Measurements from ENCODE around the gene CCDC50.

The CCDC50 gene

DNA sequence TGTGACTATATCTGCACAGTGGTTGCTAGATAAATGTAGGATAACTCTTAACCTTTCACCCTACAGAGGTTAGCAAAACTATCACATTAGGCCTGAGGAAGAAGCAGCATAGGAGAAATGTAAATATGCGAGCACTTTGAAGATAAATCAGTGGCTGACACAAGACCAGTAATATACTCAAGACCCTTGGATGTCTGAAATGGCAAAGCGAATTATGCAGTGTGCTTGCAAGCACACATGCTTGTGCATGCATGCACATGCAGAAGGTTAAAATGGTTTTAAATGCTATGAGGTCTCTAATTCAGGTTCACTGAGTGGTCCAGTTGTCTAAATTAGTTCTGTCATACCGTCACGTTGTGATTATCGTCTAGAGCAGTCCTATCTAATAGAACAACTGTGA, 14.7 kb downstream of the CCDC50 start:
- no peak overlapping the region for H3K9ac ChIP-seq (ENCODE audit: low read depth in 1 of 2, low read length in 2 of 2)

DNA sequence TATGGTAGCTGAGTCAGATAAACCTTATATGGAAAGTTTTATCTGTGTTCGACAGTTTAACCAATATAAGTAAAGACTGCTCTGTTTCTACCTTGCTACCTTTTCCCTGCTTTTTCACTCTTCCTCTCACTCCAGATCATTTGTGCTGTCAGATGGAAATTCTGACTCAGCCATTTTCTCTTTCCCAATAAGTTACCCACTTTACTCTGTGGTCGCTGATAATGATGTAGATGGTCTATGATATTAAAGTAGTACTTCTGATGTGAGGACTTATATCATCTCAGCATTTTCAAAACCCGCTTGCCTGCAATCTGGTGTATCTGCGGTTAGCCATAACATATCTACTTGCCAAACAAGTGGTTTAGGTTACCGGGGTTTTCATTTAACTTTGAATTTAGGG, 16.1 kb downstream of the CCDC50 start:
- Histone ChIP-seq H3K4me3 (ENCODE audit: low read depth in 1 of 2, low read length in 2 of 2) (no peak overlapping the region), H3K27me3 (ENCODE audit: control insufficient read depth in 1 of 2, insufficient read depth in 2 of 2, low read length in 2 of 2) (no peaks in the 10 kb centered on the region), H3K9ac (ENCODE audit: low read depth in 1 of 2, low read length in 2 of 2) (no peak overlapping the region), H3K36me3 (ENCODE audit: control insufficient read depth in 1 of 2, insufficient read depth in 2 of 2, low read length in 2 of 2) (no peaks in the 10 kb centered on the region), H3K4me1 (ENCODE audit: control insufficient read depth in 1 of 2, insufficient read depth in 2 of 2, low read length in 2 of 2) (peaks cover 0 to 8% of the 10 kb centered on the region in 2 donors), H3K27ac (ENCODE audit: low read depth, low read length) (no peak overlapping the region), H3K9me3 (ENCODE audit: control insufficient read depth in 1 of 2, low read length in 2 of 2) (no peaks in the 10 kb centered on the region)

More for the DNA sequence above, 14.7 kb downstream of the CCDC50 start:
- H3K27me3 ChIP-seq (ENCODE audit: control insufficient read depth in 1 of 2, insufficient read depth in 2 of 2, low read length in 2 of 2): no peaks in the 10 kb centered on the region
- H3K4me3 ChIP-seq (ENCODE audit: low read depth in 1 of 2, low read length in 2 of 2): no peak overlapping the region
- H3K4me1 ChIP-seq (ENCODE audit: control insufficient read depth in 1 of 2, insufficient read depth in 2 of 2, low read length in 2 of 2): peaks cover 0 to 16% of the 10 kb centered on the region in 2 donors
- no peak overlapping the region for H3K27ac ChIP-seq (ENCODE audit: low read depth, low read length)
- H3K36me3 ChIP-seq (ENCODE audit: control insufficient read depth in 1 of 2, insufficient read depth in 2 of 2, low read length in 2 of 2): no peaks in the 10 kb centered on the region
- H3K9me3 ChIP-seq (ENCODE audit: control insufficient read depth in 1 of 2, low read length in 2 of 2): no peaks in the 10 kb centered on the region

DNA sequence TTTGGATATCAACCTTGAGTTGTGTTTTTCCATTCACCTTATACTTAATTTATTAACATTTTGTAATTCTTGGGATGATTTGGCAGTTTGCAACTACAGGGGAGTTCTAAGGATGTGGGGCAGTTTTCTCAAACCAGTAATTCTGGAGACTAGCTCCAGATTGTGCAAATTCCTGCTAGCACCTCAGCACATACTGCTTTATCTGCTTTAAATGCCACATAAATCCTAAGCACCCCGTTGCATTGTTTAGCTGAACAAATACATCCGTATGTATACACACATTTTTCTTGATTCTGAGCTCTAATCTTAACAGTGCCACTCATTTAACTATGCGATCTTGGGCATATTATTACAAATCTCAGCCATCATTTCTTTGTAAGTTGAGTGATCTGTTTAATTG, 18.0 kb downstream of the CCDC50 start:
- H3K27ac ChIP-seq (ENCODE audit: low read depth, low read length): no peak overlapping the region
- H3K9me3 ChIP-seq (ENCODE audit: control insufficient read depth in 1 of 2, low read length in 2 of 2): no peaks in the 10 kb centered on the region
- H3K36me3 ChIP-seq (ENCODE audit: control insufficient read depth in 1 of 2, insufficient read depth in 2 of 2, low read length in 2 of 2): no peaks in the 10 kb centered on the region
- H3K4me3 ChIP-seq (ENCODE audit: low read depth in 1 of 2, low read length in 2 of 2): no peak overlapping the region
- peaks cover 0 to 8% of the 10 kb centered on the region in 2 donors for H3K4me1 ChIP-seq (ENCODE audit: control insufficient read depth in 1 of 2, insufficient read depth in 2 of 2, low read length in 2 of 2)
- no peak overlapping the region for H3K9ac ChIP-seq (ENCODE audit: low read depth in 1 of 2, low read length in 2 of 2)
- H3K27me3 ChIP-seq (ENCODE audit: control insufficient read depth in 1 of 2, insufficient read depth in 2 of 2, low read length in 2 of 2): no peaks in the 10 kb centered on the region

GRCh38 chr3:191348098-191348497, 18.9 kb downstream of the CCDC50 start:
- peaks cover 3 to 7% of the 10 kb centered on the region in 2 donors for H3K4me1 ChIP-seq (ENCODE audit: control insufficient read depth in 1 of 2, insufficient read depth in 2 of 2, low read length in 2 of 2)

DNA sequence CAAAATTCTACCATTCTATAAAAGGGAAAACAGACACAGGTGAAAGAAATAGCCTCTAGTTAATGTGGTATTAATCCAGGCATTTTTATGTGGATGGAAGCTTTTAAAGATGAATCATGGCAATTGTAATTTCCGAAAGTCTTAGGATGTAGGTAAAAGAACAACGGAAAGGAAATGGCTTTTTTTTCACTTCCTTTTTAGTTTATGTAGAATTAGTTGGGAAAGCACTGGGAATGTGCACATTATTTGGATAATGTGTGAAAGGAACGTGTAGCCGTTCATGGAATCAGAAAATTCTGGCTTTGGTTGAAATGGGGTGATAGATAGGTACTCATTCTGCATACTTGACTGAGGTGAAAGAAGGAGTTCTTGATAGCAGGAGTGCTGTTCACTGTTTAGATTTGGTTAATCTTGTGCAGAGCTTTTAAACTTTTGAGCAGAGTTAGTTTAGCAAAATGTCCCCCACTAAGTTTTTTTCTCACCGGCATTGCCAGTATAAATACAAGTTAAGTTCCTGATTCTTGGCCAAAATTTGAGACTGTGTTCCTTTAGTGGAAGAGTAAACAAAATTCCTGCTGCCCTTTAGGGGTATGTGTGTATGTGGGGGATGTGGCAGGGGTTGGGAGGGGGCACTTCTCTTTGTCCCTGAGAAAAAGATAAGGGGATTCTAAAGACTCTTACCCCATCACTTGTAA, 21.3 kb downstream of the CCDC50 start:
- Histone ChIP-seq H3K27me3 (ENCODE audit: control insufficient read depth in 1 of 2, insufficient read depth in 2 of 2, low read length in 2 of 2) (no peaks in the 10 kb centered on the region), H3K36me3 (ENCODE audit: control insufficient read depth in 1 of 2, insufficient read depth in 2 of 2, low read length in 2 of 2) (no peaks in the 10 kb centered on the region), H3K27ac (ENCODE audit: low read depth, low read length) (no peak overlapping the region), H3K9me3 (ENCODE audit: control insufficient read depth in 1 of 2, low read length in 2 of 2) (no peaks in the 10 kb centered on the region), H3K4me1 (ENCODE audit: control insufficient read depth in 1 of 2, insufficient read depth in 2 of 2, low read length in 2 of 2) (peaks cover 7 to 11% of the 10 kb centered on the region in 2 donors), H3K4me3 (ENCODE audit: low read depth in 1 of 2, low read length in 2 of 2) (no peak overlapping the region), H3K9ac (ENCODE audit: low read depth in 1 of 2, low read length in 2 of 2) (no peak overlapping the region)

More at GRCh38 chr3:191348098-191348497, 18.9 kb downstream of the CCDC50 start:
- Histone ChIP-seq H3K27ac (ENCODE audit: low read depth, low read length) (no peak overlapping the region), H3K4me3 (ENCODE audit: low read depth in 1 of 2, low read length in 2 of 2) (no peak overlapping the region), H3K36me3 (ENCODE audit: control insufficient read depth in 1 of 2, insufficient read depth in 2 of 2, low read length in 2 of 2) (no peaks in the 10 kb centered on the region), H3K9me3 (ENCODE audit: control insufficient read depth in 1 of 2, low read length in 2 of 2) (no peaks in the 10 kb centered on the region), H3K9ac (ENCODE audit: low read depth in 1 of 2, low read length in 2 of 2) (no peak overlapping the region), H3K27me3 (ENCODE audit: control insufficient read depth in 1 of 2, insufficient read depth in 2 of 2, low read length in 2 of 2) (no peaks in the 10 kb centered on the region)

- Histone ChIP-seq H3K27ac (ENCODE audit: low read depth, low read length) (no peak overlapping the region), H3K36me3 (ENCODE audit: control insufficient read depth in 1 of 2, insufficient read depth in 2 of 2, low read length in 2 of 2) (peaks cover 0 to under 1% of the 10 kb centered on the region in 2 donors), H3K9me3 (ENCODE audit: control insufficient read depth in 1 of 2, low read length in 2 of 2) (no peaks in the 10 kb centered on the region), H3K9ac (ENCODE audit: low read depth in 1 of 2, low read length in 2 of 2) (no peak overlapping the region), H3K27me3 (ENCODE audit: control insufficient read depth in 1 of 2, insufficient read depth in 2 of 2, low read length in 2 of 2) (no peaks in the 10 kb centered on the region), H3K4me3 (ENCODE audit: low read depth in 1 of 2, low read length in 2 of 2) (no peak overlapping the region), H3K4me1 (ENCODE audit: control insufficient read depth in 1 of 2, insufficient read depth in 2 of 2, low read length in 2 of 2) (peaks cover 7 to 15% of the 10 kb centered on the region in 2 donors)
These were observed 22.8 kb downstream of the CCDC50 start for GRCh38 chr3:191352014-191352413.

- peak overlapping the region; percentile 6 to 14 for H3K4me3 ChIP-seq (ENCODE audit: low read depth in 1 of 2, low read length in 2 of 2)
- H3K27me3 ChIP-seq (ENCODE audit: control insufficient read depth in 1 of 2, insufficient read depth in 2 of 2, low read length in 2 of 2): no peaks in the 10 kb centered on the region
- peaks cover 4 to 8% of the 10 kb centered on the region in 2 donors for H3K36me3 ChIP-seq (ENCODE audit: control insufficient read depth in 1 of 2, insufficient read depth in 2 of 2, low read length in 2 of 2)
- H3K9ac ChIP-seq (ENCODE audit: low read depth in 1 of 2, low read length in 2 of 2): no peak overlapping the region
- H3K9me3 ChIP-seq (ENCODE audit: control insufficient read depth in 1 of 2, low read length in 2 of 2): no peaks in the 10 kb centered on the region
- no peak overlapping the region for H3K27ac ChIP-seq (ENCODE audit: low read depth, low read length)
- peaks cover 7 to 15% of the 10 kb centered on the region in 2 donors for H3K4me1 ChIP-seq (ENCODE audit: control insufficient read depth in 1 of 2, insufficient read depth in 2 of 2, low read length in 2 of 2)
These were observed 24.0 kb downstream of the CCDC50 start for GRCh38 chr3:191353022-191353777.

DNA sequence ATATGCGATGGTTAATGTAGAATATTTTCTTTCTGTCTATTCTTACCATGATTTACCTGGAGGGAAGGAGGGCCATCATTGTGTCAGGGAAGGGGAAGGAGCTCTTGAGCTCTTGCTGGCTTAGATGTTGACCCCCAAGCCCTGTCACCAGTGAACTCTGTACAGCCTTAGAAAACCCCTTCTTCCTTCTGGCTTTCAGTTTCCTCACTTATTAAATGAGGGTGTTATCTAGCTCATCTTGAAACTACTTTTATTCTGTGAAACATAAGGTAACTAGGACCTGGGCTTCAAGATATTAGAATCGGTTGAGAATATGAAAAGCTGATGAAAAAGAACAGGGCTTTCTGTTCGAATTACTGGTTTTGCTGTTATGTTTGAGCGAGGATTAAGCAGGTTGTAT, 26.2 kb downstream of the CCDC50 start:
- Histone ChIP-seq H3K9ac (ENCODE audit: low read depth in 1 of 2, low read length in 2 of 2) (no peak overlapping the region), H3K4me1 (ENCODE audit: control insufficient read depth in 1 of 2, insufficient read depth in 2 of 2, low read length in 2 of 2) (peaks cover 7 to 15% of the 10 kb centered on the region in 2 donors), H3K36me3 (ENCODE audit: control insufficient read depth in 1 of 2, insufficient read depth in 2 of 2, low read length in 2 of 2) (peaks cover 7 to 24% of the 10 kb centered on the region in 2 donors), H3K27ac (ENCODE audit: low read depth, low read length) (no peak overlapping the region), H3K4me3 (ENCODE audit: low read depth in 1 of 2, low read length in 2 of 2) (no peak overlapping the region), H3K9me3 (ENCODE audit: control insufficient read depth in 1 of 2, low read length in 2 of 2) (no peaks in the 10 kb centered on the region), H3K27me3 (ENCODE audit: control insufficient read depth in 1 of 2, insufficient read depth in 2 of 2, low read length in 2 of 2) (no peaks in the 10 kb centered on the region)

GRCh38 chr3:191356631-191357439, 27.6 kb downstream of the CCDC50 start:
- H3K4me3 ChIP-seq (ENCODE audit: low read depth in 1 of 2, low read length in 2 of 2): no peak overlapping the region
- peaks cover 7 to 34% of the 10 kb centered on the region in 2 donors for H3K36me3 ChIP-seq (ENCODE audit: control insufficient read depth in 1 of 2, insufficient read depth in 2 of 2, low read length in 2 of 2)
- no peaks in the 10 kb centered on the region for H3K27me3 ChIP-seq (ENCODE audit: control insufficient read depth in 1 of 2, insufficient read depth in 2 of 2, low read length in 2 of 2)
- no peak overlapping the region for H3K27ac ChIP-seq (ENCODE audit: low read depth, low read length)
- peaks cover 7 to 15% of the 10 kb centered on the region in 2 donors for H3K4me1 ChIP-seq (ENCODE audit: control insufficient read depth in 1 of 2, insufficient read depth in 2 of 2, low read length in 2 of 2)
- H3K9me3 ChIP-seq (ENCODE audit: control insufficient read depth in 1 of 2, low read length in 2 of 2): no peaks in the 10 kb centered on the region
- H3K9ac ChIP-seq (ENCODE audit: low read depth in 1 of 2, low read length in 2 of 2): no peak overlapping the region

DNA sequence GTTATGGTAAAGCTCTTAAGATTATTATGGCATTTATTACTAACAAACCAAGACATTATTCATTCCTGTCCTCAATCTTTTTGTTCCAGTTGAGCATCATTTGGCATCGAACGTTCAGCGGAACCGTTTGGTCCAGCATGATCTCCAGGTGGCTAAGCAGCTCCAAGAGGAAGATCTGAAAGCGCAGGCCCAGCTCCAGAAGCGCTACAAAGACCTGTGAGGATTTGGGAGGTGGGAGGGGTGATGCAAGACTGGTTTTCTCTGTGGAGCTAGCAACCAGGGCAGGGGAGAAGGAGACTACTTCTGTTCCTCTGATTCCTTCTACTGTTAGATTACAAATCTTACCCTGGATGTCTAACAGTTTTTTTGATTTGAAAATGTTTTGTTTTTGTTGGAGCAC, 28.7 kb downstream of the CCDC50 start:
- Histone ChIP-seq H3K4me3 (ENCODE audit: low read depth in 1 of 2, low read length in 2 of 2) (no peak overlapping the region), H3K27ac (ENCODE audit: low read depth, low read length) (no peak overlapping the region), H3K4me1 (ENCODE audit: control insufficient read depth in 1 of 2, insufficient read depth in 2 of 2, low read length in 2 of 2) (peaks cover 5 to 10% of the 10 kb centered on the region in 2 donors), H3K36me3 (ENCODE audit: control insufficient read depth in 1 of 2, insufficient read depth in 2 of 2, low read length in 2 of 2) (peaks cover 7 to 42% of the 10 kb centered on the region in 2 donors), H3K9me3 (ENCODE audit: control insufficient read depth in 1 of 2, low read length in 2 of 2) (no peaks in the 10 kb centered on the region), H3K27me3 (ENCODE audit: control insufficient read depth in 1 of 2, insufficient read depth in 2 of 2, low read length in 2 of 2) (no peaks in the 10 kb centered on the region), H3K9ac (ENCODE audit: low read depth in 1 of 2, low read length in 2 of 2) (no peak overlapping the region)
